DMS79 (cell line): ENCODE measurements around the gene NPHP4.

Experiments
- DNase-seq: peaks from one replicate; lab custom pipeline; 2025; lab: John Stamatoyannopoulos, UW

Gene NPHP4

GRCh38 chr1:5989731-5990271, 2.4 kb downstream of the NPHP4 start:
- DNase-seq: no peak

- DNase-seq: no peak
Measured at GRCh38 chr1:5989286-5989605, 3.0 kb downstream of the NPHP4 start.

- DNase-seq: no peak
Measured at GRCh38 chr1:5988596-5989285, 3.5 kb downstream of the NPHP4 start.

- DNase-seq: peak; percentile 16
Measured at GRCh38 chr1:5986018-5986417, 6.2 kb downstream of the NPHP4 start.

GRCh38 chr1:5985250-5985649, 7.0 kb downstream of the NPHP4 start:
- DNase-seq: no peak

- no peak for DNase-seq
Measured at GRCh38 chr1:5983361-5984103, 8.7 kb downstream of the NPHP4 start.

- no peak for DNase-seq
Measured at GRCh38 chr1:5982868-5983267, 9.4 kb downstream of the NPHP4 start.

- DNase-seq: no peak
Measured at GRCh38 chr1:5982276-5982675, 9.9 kb downstream of the NPHP4 start.

- no peak for DNase-seq
Measured at GRCh38 chr1:5981009-5981380, 11.2 kb downstream of the NPHP4 start.

GRCh38 chr1:5980314-5981008, 11.8 kb downstream of the NPHP4 start:
- DNase-seq: no peak

GRCh38 chr1:5979536-5980313, 12.5 kb downstream of the NPHP4 start:
- DNase-seq: no peak

GRCh38 chr1:5978452-5978851, 13.8 kb downstream of the NPHP4 start:
- no peak for DNase-seq

- no peak for DNase-seq
Measured at GRCh38 chr1:5977494-5978444, 14.5 kb downstream of the NPHP4 start.

- no peak for DNase-seq
Measured at GRCh38 chr1:5976726-5977493, 15.3 kb downstream of the NPHP4 start.

- DNase-seq: no peak
Measured at GRCh38 chr1:5976231-5976630, 16.0 kb downstream of the NPHP4 start.

- peak; percentile 38 for DNase-seq
Measured at GRCh38 chr1:5975133-5975880, 16.9 kb downstream of the NPHP4 start.

- DNase-seq: no peak
Measured at GRCh38 chr1:5974631-5975030, 17.6 kb downstream of the NPHP4 start.

GRCh38 chr1:5973771-5974170, 18.5 kb downstream of the NPHP4 start:
- no peak for DNase-seq

- no peak for DNase-seq
Measured at GRCh38 chr1:5972198-5972520, 20.1 kb downstream of the NPHP4 start.
